Hematopoietic multipotent progenitor cell treated with erythropoietin and hydrocortisone succinate and interleukin-3 and kit ligand, for 6 days (in vitro differentiated cells): ENCODE data around the gene TIMP3.
"Not testable (repeated sequence)": the region's sequence is repeated elsewhere in the genome, so short reads cannot be mapped to it uniquely, and the experiment has no call there.

Experiments used
- DNase-seq: peaks from one replicate; pipeline ENCODE4 v3.0.0-alpha.2; 2015

TIMP3 gene

DNA sequence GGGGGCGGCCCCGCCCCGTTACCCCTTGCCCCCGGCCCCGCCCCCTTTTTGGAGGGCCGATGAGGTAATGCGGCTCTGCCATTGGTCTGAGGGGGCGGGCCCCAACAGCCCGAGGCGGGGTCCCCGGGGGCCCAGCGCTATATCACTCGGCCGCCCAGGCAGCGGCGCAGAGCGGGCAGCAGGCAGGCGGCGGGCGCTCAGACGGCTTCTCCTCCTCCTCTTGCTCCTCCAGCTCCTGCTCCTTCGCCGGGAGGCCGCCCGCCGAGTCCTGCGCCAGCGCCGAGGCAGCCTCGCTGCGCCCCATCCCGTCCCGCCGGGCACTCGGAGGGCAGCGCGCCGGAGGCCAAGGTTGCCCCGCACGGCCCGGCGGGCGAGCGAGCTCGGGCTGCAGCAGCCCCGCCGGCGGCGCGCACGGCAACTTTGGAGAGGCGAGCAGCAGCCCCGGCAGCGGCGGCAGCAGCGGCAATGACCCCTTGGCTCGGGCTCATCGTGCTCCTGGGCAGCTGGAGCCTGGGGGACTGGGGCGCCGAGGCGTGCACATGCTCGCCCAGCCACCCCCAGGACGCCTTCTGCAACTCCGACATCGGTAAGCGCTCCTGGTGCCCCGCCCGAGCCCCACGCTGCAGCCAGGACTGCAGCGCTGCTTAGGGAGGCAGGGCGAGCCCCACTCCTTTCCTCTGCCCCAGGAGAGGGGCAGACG, at the start of gene TIMP3:
TSS of gene TIMP3 (plus strand) at position 169 of the 700 bp plus-strand sequence. CDS start at position 466, 297 bp downstream.
- DNase-seq, result peak; percentile 89

DNA sequence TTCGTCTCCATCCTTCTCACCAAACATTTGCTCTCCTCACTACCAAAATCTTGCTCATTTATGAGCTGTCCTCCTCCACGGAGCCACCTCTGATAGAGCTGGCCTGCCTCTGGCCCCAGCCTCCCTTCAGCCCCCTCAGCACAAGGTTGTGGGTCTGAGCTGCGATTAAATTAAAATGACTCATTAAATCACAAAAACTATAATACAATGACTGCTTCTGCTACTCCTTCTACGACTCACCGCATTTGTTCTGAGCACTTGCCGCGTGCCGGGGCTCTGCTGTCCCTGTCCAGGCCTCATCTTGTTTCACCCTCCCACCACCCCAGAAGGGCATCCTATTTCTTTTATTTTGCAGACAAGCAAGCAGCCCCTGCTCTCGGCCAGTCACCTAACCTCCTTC, 49.2 kb upstream of the TIMP3 start:
- DNase-seq, result no peak

DNA sequence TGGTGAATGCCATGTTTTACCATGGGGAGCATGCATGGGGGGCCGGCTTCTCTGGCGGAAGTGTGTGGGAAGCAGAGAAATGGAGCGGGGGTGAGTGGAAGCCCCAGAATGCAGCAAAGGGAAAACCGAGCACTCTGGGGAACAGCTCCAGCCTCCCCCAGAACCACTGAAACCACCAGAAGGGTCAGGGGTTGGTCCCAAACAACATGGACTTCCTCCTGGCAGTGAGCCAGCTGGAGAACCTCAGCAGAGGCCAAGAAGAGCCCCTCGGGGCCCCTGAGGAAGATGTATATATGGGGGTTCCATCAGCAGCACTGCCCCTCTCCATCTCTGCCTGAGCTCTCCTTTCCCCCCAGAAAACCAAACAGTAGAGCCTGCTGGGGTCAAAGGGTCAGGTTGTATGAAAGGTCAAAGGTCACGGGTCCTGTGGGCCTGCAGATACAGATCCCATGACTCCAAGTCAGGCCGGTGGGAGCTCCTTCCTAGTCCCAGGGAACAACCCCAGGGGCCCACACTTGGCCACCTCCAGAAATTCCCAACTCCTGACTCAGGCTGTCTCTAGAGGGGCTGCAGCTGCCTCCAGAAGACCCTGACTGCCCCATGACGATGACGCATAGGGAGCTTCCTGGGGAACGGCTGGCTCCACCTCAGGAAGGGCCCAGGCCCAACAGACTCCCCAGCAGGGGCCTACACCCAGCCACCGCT, 48.5 kb upstream of the TIMP3 start:
- no peak for DNase-seq

DNA sequence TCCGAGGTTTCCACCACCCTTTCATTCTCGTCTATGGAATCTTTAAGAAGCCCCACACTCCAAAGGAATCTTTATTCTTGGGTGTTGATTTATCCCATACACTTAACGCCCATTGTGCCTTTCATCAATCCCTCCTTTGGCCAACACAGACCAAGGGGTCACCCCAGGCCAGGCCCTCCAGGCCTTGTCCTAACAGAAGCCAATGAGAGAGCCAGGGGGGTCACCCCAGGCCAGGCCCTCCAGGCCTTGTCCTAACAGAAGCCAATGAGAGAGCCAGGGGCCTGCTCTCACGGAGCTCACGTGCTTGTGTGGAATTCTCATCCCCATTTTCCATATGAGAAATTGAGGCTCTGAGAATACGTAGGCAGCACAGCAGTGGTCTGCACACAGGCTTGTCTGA, 47.9 kb upstream of the TIMP3 start:
- DNase-seq, result no peak

DNA sequence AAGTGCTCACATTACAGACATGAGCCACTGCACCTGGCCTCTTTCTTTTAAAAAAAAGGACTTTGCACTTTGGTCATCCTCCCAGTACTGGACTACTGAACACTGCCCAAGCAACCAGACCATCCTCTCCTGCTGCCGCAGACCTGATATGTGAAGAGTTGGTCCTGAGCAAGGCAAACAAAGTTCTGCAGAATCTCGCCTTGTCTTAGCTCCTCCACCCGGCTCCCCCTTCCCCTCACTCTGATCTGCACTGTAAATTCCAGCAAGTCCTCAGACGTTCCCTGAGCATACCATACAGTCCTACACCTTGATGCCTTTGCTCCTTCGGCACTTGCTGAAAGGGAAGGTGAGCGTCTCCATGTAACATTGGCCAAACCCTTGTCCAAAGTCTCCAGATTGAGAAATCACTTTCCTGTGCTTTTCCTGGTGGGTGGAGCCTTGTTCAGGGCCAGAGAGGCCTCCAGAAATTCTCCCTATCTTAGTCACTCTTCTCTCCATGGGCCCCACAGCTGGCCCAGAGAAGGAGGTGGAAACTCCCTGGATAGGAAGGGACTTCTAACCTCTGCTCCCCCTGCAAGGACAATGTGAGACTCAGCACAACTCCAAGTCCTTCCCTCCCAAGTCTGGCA, 47.0 kb upstream of the TIMP3 start:
- DNase-seq, result no peak

DNA sequence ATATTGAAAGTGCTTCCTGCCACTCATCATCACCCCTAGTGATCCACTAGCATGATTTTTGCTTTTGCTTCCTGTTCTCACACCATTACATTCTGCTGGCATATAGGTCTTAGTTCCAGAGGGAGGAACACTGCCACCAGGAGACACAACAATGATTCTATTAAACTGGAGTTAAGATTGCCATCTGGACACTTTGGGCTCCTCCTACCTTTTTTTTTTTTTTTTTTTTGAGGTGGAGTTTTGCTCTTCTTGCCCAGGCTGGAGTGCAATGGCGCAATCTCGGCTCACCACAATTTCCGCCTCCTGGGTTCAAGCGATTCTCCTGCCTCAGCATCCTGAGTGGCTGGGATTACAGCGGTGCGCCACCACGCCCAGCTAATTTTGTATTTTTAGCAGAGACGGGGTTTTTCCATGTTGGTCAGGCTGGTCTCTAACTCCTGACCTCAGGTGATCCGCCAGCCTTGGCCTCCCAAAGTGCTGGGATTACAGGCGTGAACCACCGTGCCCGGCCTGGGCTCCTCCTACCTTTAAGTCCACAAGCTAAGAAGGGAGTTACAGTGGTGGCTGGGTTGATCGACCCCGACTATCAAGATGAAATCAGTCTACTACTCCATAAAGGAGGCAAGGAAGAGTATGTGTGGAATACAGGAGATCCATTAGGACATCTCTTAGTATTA, 44.3 kb upstream of the TIMP3 start:
- DNase-seq, result not testable (repeated sequence)

DNA sequence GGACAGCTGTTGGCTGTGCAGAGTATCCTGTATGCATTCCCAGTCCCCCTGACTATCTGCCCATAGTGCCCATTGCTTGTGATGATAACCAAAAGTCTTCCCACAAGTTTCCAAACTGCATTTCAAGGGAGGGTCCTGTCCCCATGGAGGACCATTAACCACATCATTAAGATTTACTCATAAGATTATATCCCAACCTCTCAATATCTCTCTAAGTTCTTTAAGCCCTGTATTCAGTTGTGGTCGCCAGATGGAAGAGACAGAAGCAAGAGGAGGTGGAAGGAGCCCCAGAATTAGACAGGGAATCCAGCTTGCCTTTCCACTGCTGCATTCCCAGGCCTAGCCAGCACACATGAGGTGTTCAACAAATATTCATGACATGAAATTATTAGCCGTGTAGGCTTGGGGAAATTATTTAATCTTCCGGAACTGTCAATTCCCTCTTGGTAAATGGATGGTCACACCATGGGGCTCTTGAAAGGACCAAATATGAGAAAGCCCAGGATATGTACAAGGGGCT, 42.6 kb upstream of the TIMP3 start:
- no peak for DNase-seq

DNA sequence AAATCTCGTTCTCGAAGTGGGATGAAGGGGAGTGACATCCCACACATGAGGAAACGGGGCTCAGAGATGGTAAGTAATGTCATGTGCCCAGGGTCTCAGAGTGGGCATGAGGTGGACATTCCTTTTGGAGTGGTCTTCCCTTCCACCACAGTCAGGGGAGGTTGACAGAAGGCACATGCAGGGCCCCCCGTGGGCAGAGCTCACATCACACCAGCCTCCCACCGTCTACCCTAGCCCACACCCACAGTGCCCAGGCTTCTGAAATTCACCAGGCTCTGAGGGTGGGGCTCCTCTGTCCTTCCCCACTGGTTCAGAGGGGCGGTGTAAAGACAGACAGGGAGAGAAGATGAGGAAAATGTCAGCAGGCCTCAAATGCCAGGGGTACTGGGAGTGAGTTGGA, 41.1 kb upstream of the TIMP3 start:
- DNase-seq, result no peak

DNA sequence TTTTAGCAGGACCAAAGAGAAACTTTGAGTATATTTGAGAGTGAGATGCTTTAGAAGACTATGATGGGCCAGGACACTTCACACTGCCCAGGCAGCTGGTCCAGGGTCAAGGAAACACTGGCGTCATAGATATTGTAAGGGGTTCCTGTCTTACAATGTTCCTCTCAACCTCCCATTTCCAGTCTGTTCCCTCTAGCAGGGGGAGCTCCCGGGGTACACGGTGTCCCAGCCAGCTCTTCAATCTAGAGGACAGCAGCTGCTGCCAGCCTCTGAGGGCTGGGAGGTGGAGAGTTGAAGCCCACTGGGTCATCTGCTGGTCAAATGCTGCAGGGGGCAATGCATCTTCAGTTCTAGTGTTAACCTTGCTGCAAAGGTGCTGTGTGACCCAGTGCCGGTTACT, 40.7 kb upstream of the TIMP3 start:
- no peak for DNase-seq

DNA sequence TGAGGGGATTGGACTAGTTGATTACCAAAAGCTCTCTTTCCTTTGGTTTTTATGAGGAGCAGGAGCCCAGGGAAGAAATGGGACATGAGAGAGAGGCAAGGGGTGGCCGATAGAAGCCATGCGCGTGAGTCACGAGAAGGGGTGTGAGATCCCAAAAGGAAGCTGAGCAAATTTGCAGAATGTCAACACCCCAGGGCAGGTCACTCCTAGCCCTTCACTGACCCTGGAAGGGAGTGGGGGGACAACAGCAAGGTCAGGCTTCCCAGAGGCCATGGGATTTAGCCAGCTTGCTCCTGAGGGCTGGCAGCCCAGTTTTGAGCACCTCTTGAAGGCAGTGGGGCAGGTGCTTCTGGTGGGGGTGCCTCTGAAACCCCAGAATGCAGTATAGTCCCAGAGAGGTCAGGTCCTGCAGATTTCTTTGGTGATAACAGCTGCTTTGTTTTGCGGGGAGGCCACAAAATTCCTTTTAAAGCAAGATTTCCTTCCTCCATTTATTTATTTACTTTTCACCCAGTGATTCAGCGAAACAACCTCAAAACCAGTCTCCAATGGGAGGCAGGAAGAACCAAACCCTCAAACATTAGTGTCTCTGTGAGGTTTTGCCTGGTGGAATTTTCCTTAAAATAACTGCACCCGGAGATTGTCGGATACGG, 40.1 kb upstream of the TIMP3 start:
- DNase-seq, result no peak

DNA sequence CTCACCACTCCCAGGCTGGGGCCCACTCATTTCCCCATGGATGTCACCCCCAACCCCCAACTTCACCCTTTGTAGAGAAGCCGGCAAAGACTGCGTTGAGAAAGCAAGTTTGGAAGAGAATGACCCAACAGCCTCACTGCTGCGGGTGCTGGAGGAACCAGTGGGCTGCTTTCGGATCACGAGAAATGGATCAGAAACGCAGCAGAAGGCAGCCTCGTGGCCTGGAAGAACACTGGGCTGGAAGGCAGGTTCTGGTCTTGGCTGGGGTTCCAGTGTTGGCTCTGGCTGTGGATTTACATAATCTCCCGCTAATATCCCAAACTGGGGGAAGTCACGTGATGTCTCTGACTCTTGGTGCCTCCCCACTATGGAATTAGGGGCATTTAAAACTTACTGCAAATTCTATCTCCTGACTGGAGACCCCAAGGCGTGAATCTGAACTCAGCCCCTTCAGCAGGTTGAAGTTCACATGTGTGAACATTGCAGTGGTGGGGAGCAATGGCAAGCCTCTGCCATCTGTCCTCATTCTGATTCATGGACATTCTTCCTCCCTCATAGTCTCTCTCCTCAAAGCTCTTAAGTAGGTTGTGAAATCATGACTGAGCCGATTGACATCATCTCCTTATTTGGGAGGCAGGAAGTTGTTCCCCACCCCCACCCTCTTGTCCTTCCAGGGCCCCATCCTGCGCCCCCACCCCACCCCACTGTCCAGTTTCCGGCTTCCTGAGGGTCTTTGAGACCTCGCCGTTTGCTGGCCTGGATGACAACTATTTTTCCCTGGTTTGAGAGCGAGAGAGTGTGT, 37.0 kb upstream of the TIMP3 start:
- DNase-seq, result peak; percentile 48

DNA sequence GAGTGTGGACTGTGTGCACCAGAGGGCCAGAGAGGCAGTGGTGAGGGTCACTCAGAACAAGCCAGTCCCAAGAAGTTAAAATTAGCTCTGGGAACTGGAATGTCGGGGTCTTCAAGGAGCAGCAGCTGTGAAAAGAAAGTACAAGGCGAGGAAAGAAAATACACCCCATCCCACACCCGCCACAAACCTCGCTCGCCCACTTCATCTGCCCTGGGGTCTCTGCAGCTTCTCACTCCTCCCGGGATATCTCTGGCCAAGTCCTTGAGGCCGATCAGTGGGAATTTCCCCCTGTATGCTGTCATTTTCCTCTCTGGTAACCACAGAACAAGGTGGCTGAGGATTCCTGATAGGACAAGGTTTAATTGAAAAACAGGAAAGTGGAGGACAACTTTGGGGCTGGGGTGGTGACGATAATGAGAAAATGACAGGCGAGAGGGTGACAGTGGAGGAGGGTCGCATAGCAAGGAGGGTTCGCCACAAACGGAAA, 36.3 kb upstream of the TIMP3 start:
- no peak for DNase-seq

DNA sequence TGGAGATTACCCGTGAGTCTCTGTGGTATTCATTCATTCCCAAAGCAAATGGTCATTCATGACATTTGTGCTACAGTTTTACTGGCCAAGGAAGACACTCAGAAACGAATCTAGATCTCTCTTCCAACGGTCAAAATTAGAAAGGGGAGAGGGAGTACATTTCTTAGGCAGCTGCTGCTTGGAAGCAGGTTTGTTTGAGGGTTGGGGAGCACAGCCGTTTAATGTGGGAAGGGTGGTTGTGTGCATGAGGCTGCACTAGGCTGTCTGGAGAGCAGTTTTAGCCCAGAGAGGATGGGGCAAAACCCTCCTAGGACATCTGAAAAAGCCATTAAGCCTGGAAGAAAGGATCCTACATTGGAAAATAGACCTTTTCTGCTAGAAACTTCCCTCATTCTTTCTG, 29.7 kb upstream of the TIMP3 start:
- DNase-seq, result no peak

DNA sequence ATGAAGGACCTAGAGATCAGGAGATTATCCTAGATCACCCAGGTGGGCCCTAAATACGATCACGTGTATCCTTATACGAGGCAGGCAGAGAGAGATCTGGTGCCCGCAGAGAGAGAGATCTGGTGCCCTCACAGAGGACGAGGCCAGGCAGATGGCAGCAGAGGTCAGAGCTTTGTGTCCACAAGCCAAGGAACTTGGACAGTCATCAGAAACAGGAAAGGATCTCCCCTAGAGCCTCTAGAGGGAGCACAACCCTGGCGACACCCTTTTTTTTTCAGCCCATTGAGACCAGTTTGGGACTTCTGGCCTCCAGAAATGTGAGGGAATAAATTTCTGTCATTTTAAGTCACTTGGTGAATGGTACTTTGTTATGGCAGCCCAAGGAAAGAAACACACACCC, 25.5 kb upstream of the TIMP3 start:
- peak; percentile 64 for DNase-seq

DNA sequence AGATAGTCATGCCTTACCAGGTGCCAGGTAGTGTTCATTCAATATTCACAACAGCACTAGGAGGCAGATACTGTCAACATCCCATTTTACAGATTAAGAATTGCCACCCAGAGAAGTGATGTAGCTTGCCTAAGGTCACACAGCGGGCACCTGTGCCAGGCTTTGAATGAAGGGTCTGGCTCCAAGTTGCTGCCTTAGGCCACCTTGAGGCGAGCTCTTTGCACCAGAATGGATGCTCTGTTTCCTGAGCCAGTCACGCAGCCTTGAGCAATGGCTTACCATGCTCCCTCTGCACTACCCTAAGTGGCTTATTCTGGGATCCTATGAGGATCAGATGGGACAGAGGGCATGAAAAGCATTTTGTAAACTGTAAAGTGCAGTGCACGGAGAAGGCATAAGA, 25.1 kb upstream of the TIMP3 start:
- no peak for DNase-seq

DNA sequence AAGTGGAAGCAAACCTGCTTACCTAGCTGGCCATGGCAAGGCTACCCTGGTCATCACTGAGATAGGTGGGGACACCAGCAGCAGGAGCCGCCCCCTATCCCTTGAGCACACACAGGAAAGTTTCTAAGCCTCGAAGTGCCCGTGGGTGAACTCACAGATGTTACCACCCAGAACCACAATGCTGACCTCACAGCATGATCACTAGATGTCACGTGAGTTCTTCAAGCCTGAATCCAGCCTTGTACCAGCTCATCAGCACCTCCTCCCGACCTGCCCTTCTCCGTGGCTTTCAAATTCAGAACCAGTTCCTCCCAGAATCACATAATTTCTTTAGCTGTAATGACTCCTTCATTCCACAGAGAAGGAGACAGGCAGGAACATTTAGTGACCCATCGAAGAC, 24.7 kb upstream of the TIMP3 start:
- DNase-seq, result peak; percentile 29

DNA sequence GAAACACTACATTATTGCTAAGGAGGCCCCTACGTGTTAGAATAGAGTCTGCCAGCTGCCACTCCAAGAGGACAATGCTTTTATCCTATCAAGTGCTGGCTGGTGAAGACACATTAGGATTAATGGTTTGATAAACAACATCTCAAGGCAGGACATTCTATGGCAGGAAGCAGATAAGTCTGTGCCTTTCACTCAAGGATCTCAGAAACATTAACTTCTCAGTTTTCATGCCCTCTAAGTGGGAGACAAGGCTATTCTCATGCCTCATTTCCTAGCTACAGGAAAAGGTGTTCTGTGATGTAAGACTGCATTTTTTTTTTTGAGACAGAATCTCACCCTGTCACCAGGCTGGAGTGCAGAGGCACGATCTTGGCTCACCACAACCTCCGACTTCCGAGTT, 23.5 kb upstream of the TIMP3 start:
- DNase-seq, result no peak

DNA sequence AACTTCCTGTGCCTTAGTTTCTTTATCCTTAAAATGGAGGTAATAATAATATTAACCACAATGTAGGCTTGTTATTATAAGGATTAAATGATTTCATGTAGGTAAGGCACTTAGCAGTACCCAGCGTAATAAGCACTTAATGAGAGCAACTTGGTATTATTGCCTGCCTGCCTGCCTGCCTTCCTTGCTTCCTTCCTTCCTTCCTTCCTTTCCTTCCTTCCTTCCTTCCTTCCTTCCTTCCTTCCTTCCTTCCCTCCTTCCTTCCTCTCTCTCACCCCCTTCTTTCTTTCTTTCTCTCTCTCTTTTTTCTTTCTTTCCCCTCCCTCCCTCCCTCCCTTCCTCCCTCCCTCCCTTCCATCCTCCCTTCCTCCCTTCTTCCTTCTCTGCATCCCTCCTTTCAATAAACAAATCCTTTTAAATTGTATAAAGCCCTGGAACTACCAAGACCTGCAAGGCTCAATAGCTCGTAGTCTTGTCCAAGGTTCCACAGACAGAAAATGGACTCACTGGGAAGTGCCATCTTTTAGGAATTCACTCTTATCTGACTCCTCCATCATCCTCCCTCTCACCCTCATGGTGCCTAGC, 20.7 kb upstream of the TIMP3 start:
- DNase-seq, result no peak

DNA sequence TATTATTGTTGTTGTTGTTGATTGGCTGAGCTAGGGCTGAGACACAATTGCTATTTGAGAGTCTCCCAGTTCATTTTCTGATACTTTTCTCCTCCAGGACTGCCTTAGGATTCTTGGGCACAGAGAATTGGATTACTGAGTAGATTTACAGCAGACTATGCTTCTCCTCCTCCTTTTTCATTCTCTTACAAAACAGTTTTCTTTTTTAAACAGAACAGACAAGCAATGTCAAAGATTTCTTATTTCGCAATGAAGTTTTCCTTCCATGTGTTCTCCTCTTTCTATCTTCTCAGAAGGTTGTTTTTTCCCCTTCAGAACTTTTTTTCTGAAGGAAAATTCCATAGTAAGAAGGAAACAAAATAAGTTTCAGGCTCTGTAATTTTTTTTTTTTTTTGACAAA, 19.8 kb upstream of the TIMP3 start:
- no peak for DNase-seq

DNA sequence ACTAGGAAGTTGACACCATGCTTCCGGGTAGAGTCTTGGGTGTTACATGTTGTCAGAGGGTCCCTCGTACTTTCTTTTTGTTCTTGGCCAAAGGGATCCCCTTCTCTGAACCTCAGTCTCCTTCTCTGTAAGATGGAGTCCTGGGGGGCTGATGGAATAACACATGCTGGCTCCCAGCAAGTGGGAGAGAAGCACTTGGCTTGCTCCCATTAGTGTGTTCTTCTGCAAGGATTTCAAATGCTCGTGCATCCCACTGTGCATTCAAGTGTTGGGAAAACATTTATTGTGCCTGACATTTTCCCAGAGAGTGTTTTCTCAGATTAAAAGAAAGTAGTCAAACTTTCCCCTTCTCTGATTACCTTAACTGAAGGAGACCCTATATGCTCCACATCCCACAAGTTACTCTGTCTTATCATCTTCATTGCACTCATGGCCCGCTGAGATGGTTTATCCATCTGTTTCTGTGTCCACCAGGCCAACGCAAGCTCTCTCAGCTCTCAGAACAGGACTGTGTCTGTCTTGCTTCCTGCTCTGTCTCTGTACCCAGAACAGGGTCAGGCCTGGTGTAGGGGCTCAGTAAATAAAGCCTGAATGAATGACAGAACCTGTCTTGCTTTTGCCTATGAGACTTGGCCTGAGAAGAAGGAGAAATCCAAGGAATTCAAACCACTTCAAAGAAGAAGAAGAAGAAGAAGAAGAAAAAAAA, 16.0 kb upstream of the TIMP3 start:
- no peak for DNase-seq

DNA sequence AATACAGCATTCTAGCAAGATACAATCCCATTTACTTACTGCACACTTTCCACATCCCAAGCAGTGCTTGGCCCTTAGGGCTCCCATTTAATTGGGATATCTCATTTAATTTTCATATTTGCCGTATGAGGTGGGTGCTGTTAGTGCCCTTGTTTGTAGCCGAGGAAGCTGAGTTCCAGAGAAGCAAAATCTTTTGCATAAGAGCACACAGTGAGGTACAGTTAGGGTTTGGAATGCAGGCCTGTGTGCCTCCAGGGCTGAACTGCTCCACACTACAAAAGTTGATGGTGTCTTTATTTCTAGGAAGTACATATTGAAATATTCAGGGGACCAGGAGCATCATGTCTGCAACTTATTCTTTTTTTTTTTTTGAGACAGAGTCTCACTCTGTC, 15.5 kb upstream of the TIMP3 start:
- no peak for DNase-seq
